Measurements from ENCODE around the gene BNC2. TPM values are rescaled to one million over a fixed set of nuclear protein-coding genes. Genes with fewer than 3 reads are reported as not detected.

Gene BNC2
- total RNA-seq, 1 experiment from 2014 or later: not detected

- no peak overlapping the region for H3K4me3 Mint-ChIP-seq (ENCODE audit: low read depth, unreplicated experiment)
These were observed 344.1 kb downstream of the BNC2 start for GRCh38 chr9:16526380-16526779.

GRCh38 chr9:16524823-16525222 is 345.6 kb downstream of the BNC2 start:
- Mint-ChIP-seq H3K27ac (ENCODE audit: unreplicated experiment) (no peak overlapping the region), H3K9me3 (ENCODE audit: low read depth, unreplicated experiment) (no peaks in the 10 kb centered on the region), H3K4me3 (ENCODE audit: low read depth, unreplicated experiment) (no peak overlapping the region), H3K4me1 (ENCODE audit: low read depth, unreplicated experiment) (no peaks in the 10 kb centered on the region), H3K27me3 (ENCODE audit: unreplicated experiment) (no peaks in the 10 kb centered on the region), H3K36me3 (ENCODE audit: insufficient read depth, unreplicated experiment) (no peaks in the 10 kb centered on the region)
- BruUV-seq (replicated peaks): no TSS peak
- CTCF ChIA-PET: no interaction called here
- DNase-seq: no peak
- no peak for TF ChIP-seq CTCF (IDR thresholded peaks at IDR 0.05; ENCODE audit: unreplicated experiment)
- intact Hi-C loops (cut with micrococcal nuclease; ENCODE audit: unreplicated experiment): no loop called here

More at GRCh38 chr9:16526380-16526779, 344.1 kb downstream of the BNC2 start:
- DNase-seq: no peak
- no peak overlapping the region for H3K27ac Mint-ChIP-seq (ENCODE audit: unreplicated experiment)
- no peaks in the 10 kb centered on the region for H3K4me1 Mint-ChIP-seq (ENCODE audit: low read depth, unreplicated experiment)
- CTCF ChIA-PET: no interaction called here
- intact Hi-C loops (cut with micrococcal nuclease; ENCODE audit: unreplicated experiment): no loop called here
- no peaks in the 10 kb centered on the region for H3K36me3 Mint-ChIP-seq (ENCODE audit: insufficient read depth, unreplicated experiment)
- no peaks in the 10 kb centered on the region for H3K9me3 Mint-ChIP-seq (ENCODE audit: low read depth, unreplicated experiment)
- no TSS peak for BruUV-seq (replicated peaks)
- H3K27me3 Mint-ChIP-seq (ENCODE audit: unreplicated experiment): no peaks in the 10 kb centered on the region
- no peak for TF ChIP-seq CTCF (IDR thresholded peaks at IDR 0.05; ENCODE audit: unreplicated experiment)

GRCh38 chr9:16524078-16524477 is 346.4 kb downstream of the BNC2 start:
- CTCF ChIA-PET: interaction anchor here (0.6 kb wide), 1 partner anchor 1230 kb away, joined by 3 read pairs; no protein-coding TSS in a partner anchor
- intact Hi-C loops (cut with micrococcal nuclease; ENCODE audit: unreplicated experiment): no loop called here
- BruUV-seq (replicated peaks): no TSS peak
- H3K27me3 Mint-ChIP-seq (ENCODE audit: unreplicated experiment): no peaks in the 10 kb centered on the region
- no peaks in the 10 kb centered on the region for H3K36me3 Mint-ChIP-seq (ENCODE audit: insufficient read depth, unreplicated experiment)
- no peak overlapping the region for H3K27ac Mint-ChIP-seq (ENCODE audit: unreplicated experiment)
- no peak for DNase-seq
- no peaks in the 10 kb centered on the region for H3K9me3 Mint-ChIP-seq (ENCODE audit: low read depth, unreplicated experiment)
- H3K4me3 Mint-ChIP-seq (ENCODE audit: low read depth, unreplicated experiment): no peak overlapping the region
- no peak for TF ChIP-seq CTCF (IDR thresholded peaks at IDR 0.05; ENCODE audit: unreplicated experiment)
- H3K4me1 Mint-ChIP-seq (ENCODE audit: low read depth, unreplicated experiment): no peaks in the 10 kb centered on the region

- intact Hi-C loops (cut with micrococcal nuclease; ENCODE audit: unreplicated experiment): no loop called here
- Mint-ChIP-seq H3K36me3 (ENCODE audit: insufficient read depth, unreplicated experiment) (no peaks in the 10 kb centered on the region), H3K27me3 (ENCODE audit: unreplicated experiment) (no peaks in the 10 kb centered on the region), H3K27ac (ENCODE audit: unreplicated experiment) (no peak overlapping the region), H3K4me1 (ENCODE audit: low read depth, unreplicated experiment) (no peaks in the 10 kb centered on the region), H3K4me3 (ENCODE audit: low read depth, unreplicated experiment) (no peak overlapping the region), H3K9me3 (ENCODE audit: low read depth, unreplicated experiment) (no peaks in the 10 kb centered on the region)
- DNase-seq: no peak
- CTCF ChIA-PET: interaction anchor here (0.6 to 1.2 kb wide), 2 partner anchors 121 to 310 kb away, joined by 3 read pairs; no protein-coding TSS in a partner anchor
- no peak for TF ChIP-seq CTCF (IDR thresholded peaks at IDR 0.05; ENCODE audit: unreplicated experiment)
- no TSS peak for BruUV-seq (replicated peaks)
These were observed 348.5 kb downstream of the BNC2 start for GRCh38 chr9:16521868-16522411.

Data from Calu3 (cell line).